ENCODE results near the gene STK36. TPM values are rescaled to one million over a fixed set of nuclear protein-coding genes. Genes with fewer than 3 reads are reported as not detected.

The STK36 gene
- total and polyA plus RNA-seq, 7 donors, result 3.9 to 79.5 (median 15.8) TPM

DNA sequence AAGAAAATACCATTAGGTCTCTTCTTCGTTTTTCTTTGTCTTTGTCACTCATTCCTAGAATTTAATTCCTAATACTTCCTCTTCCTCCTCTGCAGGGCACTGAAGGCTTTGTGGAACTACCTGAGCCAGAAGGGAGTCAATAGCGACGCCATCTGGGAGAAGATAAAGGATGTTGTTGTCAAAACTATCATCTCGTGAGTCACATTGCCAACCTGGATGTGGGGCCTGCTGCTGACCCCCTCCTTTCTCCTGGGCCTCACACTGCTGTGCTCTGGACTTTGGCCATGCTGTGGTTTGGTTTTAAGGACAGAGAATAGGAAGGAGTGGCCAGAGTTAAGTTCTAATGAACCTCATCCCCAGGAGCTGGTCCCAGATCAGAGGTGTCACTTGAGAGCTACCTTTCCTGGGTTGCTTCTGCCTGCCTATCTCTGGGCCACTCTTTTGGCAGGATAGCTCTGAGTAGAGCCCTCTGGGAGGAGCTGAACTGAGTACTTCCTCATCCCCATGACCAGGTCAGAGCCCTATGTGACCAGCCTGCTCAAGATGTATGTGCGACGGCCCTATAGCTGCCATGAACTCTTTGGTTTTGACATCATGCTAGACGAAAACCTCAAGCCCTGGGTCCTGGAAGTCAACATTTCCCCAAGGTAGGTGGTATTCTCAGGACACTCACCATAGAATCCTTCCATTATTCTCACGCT, 77.0 kb downstream of the STK36 start:
- TF ChIP-seq EP300 (IDR thresholded peaks at IDR 0.05), result no peak
- no peak for TF ChIP-seq CTCF (IDR thresholded peaks at IDR 0.05)
- no peak for TF ChIP-seq POLR2A (IDR thresholded peaks at IDR 0.05)
- TF ChIP-seq POLR2AphosphoS5 (IDR thresholded peaks at IDR 0.05), result no peak
- intact Hi-C loops (cut with DNase I), result no loop called here
- peaks cover 25 to 96% (median 56%) of the 10 kb centered on the region in 4 donors for H3K36me3 ChIP-seq
- no peak overlapping the region for H3K4me3 ChIP-seq
- WGBS, 2 donors, result 91 to 96% methylated on average over 8 of the region's 8 CpGs
- H3K27me3 ChIP-seq, result no peaks in the 10 kb centered on the region
- no peaks in the 10 kb centered on the region for H3K9me3 ChIP-seq
- H3K4me1 ChIP-seq, result no peaks in the 10 kb centered on the region
- DNase-seq, result no peak
- H3K27ac ChIP-seq, result no peak overlapping the region

Other genes starting within 250 kb of the STK36 start
- 10 to 100 TPM in 2 of 4 donors, 1 to 10 TPM in 2; 6.6 to 11.4 (median 10.5) TPM for gene USP37, start 103.7 kb upstream of the STK36 start, total RNA-seq
- 1 to 10 TPM; 1.8 to 6.0 (median 3.6) TPM for gene USP37, start 103.7 kb upstream of the STK36 start, polyA plus RNA-seq
- 10 to 100 TPM; 25.0 to 36.2 (median 28.5) TPM for gene CNOT9, start 103.2 kb upstream of the STK36 start, total RNA-seq
- gene CNOT9, start 103.2 kb upstream of the STK36 start, polyA plus RNA-seq, result 10 to 100 TPM in 1 of 3 donors, 1 to 10 TPM in 2; 9.6 to 23.8 (median 9.7) TPM
- 10 to 100 TPM; 10.9 to 42.4 (median 30.4) TPM for gene PLCD4, start 64.2 kb upstream of the STK36 start, total RNA-seq
- gene PLCD4, start 64.2 kb upstream of the STK36 start, polyA plus RNA-seq, result under 1 TPM in 1 of 3 donors, not detected in 2; 0.64 TPM
- gene ZNF142, start 12.5 kb upstream of the STK36 start, total RNA-seq, result 10 to 100 TPM; 14.6 to 24.4 (median 19.5) TPM
- gene ZNF142, start 12.5 kb upstream of the STK36 start, polyA plus RNA-seq, result 10 to 100 TPM in 1 of 3 donors, 1 to 10 TPM in 2; 1.6 to 10.2 (median 4.8) TPM
- 10 to 100 TPM; 20.7 to 42.5 (median 25.2) TPM for gene BCS1L, start 12.4 kb upstream of the STK36 start, total RNA-seq
- gene BCS1L, start 12.4 kb upstream of the STK36 start, polyA plus RNA-seq, result 10 to 100 TPM; 13.4 to 27.8 (median 20.4) TPM
- gene RNF25, start 84 bp upstream of the STK36 start, total RNA-seq, result 10 to 100 TPM in 3 of 4 donors, 1 to 10 TPM in 1; 6.4 to 24.7 (median 21.9) TPM
- 10 to 100 TPM; 11.6 to 19.2 (median 14.3) TPM for gene RNF25, start 84 bp upstream of the STK36 start, polyA plus RNA-seq
- 10 to 100 TPM; 11.4 to 16.0 (median 12.5) TPM for gene TTLL4, start 38.7 kb downstream of the STK36 start, total RNA-seq
- gene TTLL4, start 38.7 kb downstream of the STK36 start, polyA plus RNA-seq, result 10 to 100 TPM in 1 of 3 donors, 1 to 10 TPM in 2; 6.0 to 15.1 (median 6.0) TPM
- 10 to 100 TPM; 21.9 to 30.1 (median 25.7) TPM for gene CYP27A1, start 110.1 kb downstream of the STK36 start, total RNA-seq
- gene CYP27A1, start 110.1 kb downstream of the STK36 start, polyA plus RNA-seq, result 10 to 100 TPM; 13.5 to 17.4 (median 14.6) TPM
- not detected for gene PRKAG3, start 159.7 kb downstream of the STK36 start, total RNA-seq
- gene PRKAG3, start 159.7 kb downstream of the STK36 start, polyA plus RNA-seq, result not detected
- gene WNT6, start 187.7 kb downstream of the STK36 start, total RNA-seq, result 1 to 10 TPM; 2.6 to 3.9 (median 3.1) TPM
- gene WNT6, start 187.7 kb downstream of the STK36 start, polyA plus RNA-seq, result 1 to 10 TPM in 1 of 3 donors, not detected in 2; 1.5 TPM
- not detected for gene WNT10A, start 208.8 kb downstream of the STK36 start, total RNA-seq
- under 1 TPM in 1 of 3 donors, not detected in 2; 0.38 TPM for gene WNT10A, start 208.8 kb downstream of the STK36 start, polyA plus RNA-seq

All from sigmoid colon (tissue), 7 donors.